Hepatocyte (in vitro differentiated cells): Measurements from ENCODE around the gene SLC22A23.

ENCODE experiments used
- EZH2 ChIP-seq: fragments of 200-600 bp; sonication (generic); IDR thresholded peaks from 2 replicates; pipeline ENCODE4 v1.6.1; 2016; ENCODE audit warnings: antibody characterized with exemption, mild to moderate bottlenecking, borderline replicate concordance
- EZH2phosphoT487 ChIP-seq: fragments of 200-600 bp; sonication (generic); IDR thresholded peaks from one replicate; pipeline ENCODE4 v1.6.1; 2018; ENCODE audit warnings: antibody characterized with exemption, mild to moderate bottlenecking, low read depth, moderate library complexity; ENCODE audit not compliant: unreplicated experiment, severe bottlenecking
- TF ChIP-seq, protein P1 (sequence below): fragments of 200-600 bp; sonication (generic); IDR thresholded peaks from 2 replicates; pipeline ENCODE4 v1.5.1; 2016; ENCODE audit warnings: antibody characterized with exemption, mild to moderate bottlenecking; ENCODE audit not compliant: poor library complexity

DNA sequence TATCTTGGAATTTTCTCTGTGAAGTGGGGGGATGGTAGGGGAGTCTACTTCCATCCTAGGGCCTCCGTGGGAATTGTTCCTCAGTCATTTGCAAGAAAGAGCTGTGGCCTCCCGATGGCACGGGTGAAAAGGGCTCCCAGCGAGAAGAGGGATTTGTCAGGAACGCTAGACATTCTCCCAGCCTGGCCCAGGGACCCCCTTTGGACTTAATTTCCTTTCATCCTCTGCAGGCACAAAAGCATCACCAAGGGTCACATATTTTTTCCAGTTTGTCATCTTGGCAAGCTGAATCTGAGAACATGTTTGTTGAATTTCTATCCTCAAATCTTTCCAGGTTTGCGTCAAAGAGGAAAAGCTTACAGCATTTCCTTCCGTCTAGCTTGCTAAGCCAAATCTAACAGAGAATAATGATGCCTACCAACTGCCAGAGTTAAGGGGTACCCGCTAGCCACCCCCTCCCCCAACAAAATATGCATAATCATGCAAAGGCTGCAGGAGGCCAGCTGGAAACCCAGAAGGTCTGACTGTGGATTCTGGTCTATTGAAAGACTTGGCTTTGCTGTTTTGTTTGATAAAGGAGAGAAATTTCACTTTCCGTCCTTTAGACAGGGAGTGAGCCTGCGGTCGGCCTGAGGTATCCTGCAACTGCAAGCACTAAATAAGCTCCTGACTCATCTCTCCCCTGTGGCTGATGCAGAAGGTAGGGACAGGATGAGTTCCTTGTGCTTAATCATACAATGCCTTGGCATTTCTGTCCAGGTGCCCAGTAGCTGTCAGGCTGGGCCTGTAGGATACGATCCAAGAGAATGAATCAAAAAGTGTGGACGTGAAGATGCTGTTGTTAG lies 175.0 kb downstream of the SLC22A23 start:
- TF ChIP-seq EZH2 (no peak), EZH2phosphoT487 (no peak)
- TF ChIP-seq, protein P1, sequence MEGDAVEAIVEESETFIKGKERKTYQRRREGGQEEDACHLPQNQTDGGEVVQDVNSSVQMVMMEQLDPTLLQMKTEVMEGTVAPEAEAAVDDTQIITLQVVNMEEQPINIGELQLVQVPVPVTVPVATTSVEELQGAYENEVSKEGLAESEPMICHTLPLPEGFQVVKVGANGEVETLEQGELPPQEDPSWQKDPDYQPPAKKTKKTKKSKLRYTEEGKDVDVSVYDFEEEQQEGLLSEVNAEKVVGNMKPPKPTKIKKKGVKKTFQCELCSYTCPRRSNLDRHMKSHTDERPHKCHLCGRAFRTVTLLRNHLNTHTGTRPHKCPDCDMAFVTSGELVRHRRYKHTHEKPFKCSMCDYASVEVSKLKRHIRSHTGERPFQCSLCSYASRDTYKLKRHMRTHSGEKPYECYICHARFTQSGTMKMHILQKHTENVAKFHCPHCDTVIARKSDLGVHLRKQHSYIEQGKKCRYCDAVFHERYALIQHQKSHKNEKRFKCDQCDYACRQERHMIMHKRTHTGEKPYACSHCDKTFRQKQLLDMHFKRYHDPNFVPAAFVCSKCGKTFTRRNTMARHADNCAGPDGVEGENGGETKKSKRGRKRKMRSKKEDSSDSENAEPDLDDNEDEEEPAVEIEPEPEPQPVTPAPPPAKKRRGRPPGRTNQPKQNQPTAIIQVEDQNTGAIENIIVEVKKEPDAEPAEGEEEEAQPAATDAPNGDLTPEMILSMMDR = no peak
